Measurements from ENCODE around the gene CDKL4. TPM values are rescaled to one million over a fixed set of nuclear protein-coding genes. Genes with fewer than 3 reads are reported as not detected.
A peak's percentile ranks its signal among the peaks of the same experiment; 100 is the strongest.

Gene CDKL4
- total RNA-seq, 1 experiment from 2014 or later: not detected

DNA sequence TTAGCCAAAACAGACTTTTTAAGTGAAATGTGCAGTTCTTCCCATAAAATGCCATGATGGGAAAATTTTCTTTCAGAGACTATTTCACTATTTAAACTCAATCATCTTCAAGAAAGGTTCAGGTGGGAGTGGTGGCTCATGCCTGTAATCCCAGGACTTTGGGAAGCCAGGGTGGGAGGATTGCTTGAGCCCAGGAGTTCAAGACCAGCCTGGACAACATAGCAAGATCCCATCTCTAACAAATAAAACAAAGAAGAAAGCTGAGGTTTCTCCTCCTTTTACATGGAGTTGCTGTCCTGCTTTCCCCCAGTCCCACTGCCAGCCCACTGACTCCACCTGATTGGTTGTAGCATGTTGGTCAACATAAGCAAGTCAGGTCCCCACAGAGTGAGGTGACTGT lies 97.1 kb downstream of the CDKL4 start:
- BruUV-seq (replicated peaks): no TSS peak
- no peaks in the 10 kb centered on the region for H3F3A ChIP-seq (ENCODE audit: insufficient read depth, low read depth)
- no peak overlapping the region for H3K27ac ChIP-seq
- H4K20me1 ChIP-seq (ENCODE audit: insufficient read depth): no peaks in the 10 kb centered on the region
- ChIA-PET POLR2A (ENCODE audit: unreplicated experiment) (no interaction called here), CTCF (no interaction called here)
- H3K27me3 ChIP-seq (ENCODE audit: insufficient read depth, low read depth): no peaks in the 10 kb centered on the region
- no peak overlapping the region for H3K4me3 ChIP-seq
- H3K79me2 ChIP-seq (ENCODE audit: low read depth): no peaks in the 10 kb centered on the region
- TF ChIP-seq, protein P1, sequence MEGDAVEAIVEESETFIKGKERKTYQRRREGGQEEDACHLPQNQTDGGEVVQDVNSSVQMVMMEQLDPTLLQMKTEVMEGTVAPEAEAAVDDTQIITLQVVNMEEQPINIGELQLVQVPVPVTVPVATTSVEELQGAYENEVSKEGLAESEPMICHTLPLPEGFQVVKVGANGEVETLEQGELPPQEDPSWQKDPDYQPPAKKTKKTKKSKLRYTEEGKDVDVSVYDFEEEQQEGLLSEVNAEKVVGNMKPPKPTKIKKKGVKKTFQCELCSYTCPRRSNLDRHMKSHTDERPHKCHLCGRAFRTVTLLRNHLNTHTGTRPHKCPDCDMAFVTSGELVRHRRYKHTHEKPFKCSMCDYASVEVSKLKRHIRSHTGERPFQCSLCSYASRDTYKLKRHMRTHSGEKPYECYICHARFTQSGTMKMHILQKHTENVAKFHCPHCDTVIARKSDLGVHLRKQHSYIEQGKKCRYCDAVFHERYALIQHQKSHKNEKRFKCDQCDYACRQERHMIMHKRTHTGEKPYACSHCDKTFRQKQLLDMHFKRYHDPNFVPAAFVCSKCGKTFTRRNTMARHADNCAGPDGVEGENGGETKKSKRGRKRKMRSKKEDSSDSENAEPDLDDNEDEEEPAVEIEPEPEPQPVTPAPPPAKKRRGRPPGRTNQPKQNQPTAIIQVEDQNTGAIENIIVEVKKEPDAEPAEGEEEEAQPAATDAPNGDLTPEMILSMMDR (conservative IDR thresholded peaks at IDR 0.05): no peak
- TF ChIP-seq EZH2 (IDR thresholded peaks at IDR 0.05; ENCODE audit: low read depth): no peak
- intact Hi-C loops (cut with micrococcal nuclease; ENCODE audit: unreplicated experiment): no loop called here
- no peak overlapping the region for H3K4me2 ChIP-seq
- peaks cover 9% of the 10 kb centered on the region for H3K4me1 ChIP-seq (replicated peaks; ENCODE audit: insufficient read depth)
- no peaks in the 10 kb centered on the region; the same call in 1 of the 2 replicates for H3K9me2 ChIP-seq (ENCODE audit: insufficient read depth)
- DNase-seq: no peak
- no peaks in the 10 kb centered on the region for H3K9me3 ChIP-seq (ENCODE audit: insufficient read depth, low read depth)
- no peak overlapping the region for H2AFZ ChIP-seq
- no peaks in the 10 kb centered on the region for H3K36me3 ChIP-seq (ENCODE audit: low read depth)

DNA sequence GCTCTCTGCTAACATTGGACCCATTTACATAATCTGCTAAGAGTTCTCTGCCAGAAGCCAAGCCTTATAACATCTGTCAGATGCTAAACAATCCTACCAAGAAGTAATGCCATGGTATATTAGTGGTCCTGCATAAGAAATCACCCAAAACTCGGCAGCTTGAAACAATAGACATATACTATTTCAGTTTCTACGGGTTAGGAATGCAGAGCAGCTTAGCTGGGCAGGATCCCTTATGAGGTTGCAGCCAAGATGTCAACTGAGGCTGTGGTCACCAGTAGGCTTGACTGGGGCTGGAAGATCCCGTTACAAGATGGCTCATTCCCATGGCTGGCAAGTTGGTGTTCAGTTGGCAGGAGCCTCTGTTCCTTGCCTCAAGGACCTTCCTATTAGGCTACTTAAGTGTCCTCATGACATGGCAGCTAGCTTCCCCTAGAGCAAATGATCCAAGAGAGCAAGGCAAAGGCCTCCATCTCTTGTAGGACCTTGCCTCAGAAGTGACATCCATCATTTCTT lies 97.8 kb downstream of the CDKL4 start:
- TF ChIP-seq, protein P1 (conservative IDR thresholded peaks at IDR 0.05): no peak
- no peak for TF ChIP-seq EZH2 (IDR thresholded peaks at IDR 0.05; ENCODE audit: low read depth)
- H4K20me1 ChIP-seq (ENCODE audit: insufficient read depth): no peaks in the 10 kb centered on the region
- CTCF ChIA-PET: no interaction called here
- H3K4me2 ChIP-seq: no peak overlapping the region
- no peak for DNase-seq
- H3F3A ChIP-seq (ENCODE audit: insufficient read depth, low read depth): no peaks in the 10 kb centered on the region
- no peaks in the 10 kb centered on the region for H3K36me3 ChIP-seq (ENCODE audit: low read depth)
- no peak overlapping the region for H3K4me3 ChIP-seq
- H3K27me3 ChIP-seq (ENCODE audit: insufficient read depth, low read depth): no peaks in the 10 kb centered on the region
- peaks cover 16% of the 10 kb centered on the region for H3K4me1 ChIP-seq (replicated peaks; ENCODE audit: insufficient read depth)
- H3K27ac ChIP-seq: no peak overlapping the region
- H3K9me3 ChIP-seq (ENCODE audit: insufficient read depth, low read depth): no peaks in the 10 kb centered on the region
- BruUV-seq (replicated peaks): no TSS peak
- POLR2A ChIA-PET (ENCODE audit: unreplicated experiment): no interaction called here
- H2AFZ ChIP-seq: no peak overlapping the region
- intact Hi-C loops (cut with micrococcal nuclease; ENCODE audit: unreplicated experiment): no loop called here
- H3K79me2 ChIP-seq (ENCODE audit: low read depth): no peaks in the 10 kb centered on the region
- no peaks in the 10 kb centered on the region; the same call in 1 of the 2 replicates for H3K9me2 ChIP-seq (ENCODE audit: insufficient read depth)

DNA sequence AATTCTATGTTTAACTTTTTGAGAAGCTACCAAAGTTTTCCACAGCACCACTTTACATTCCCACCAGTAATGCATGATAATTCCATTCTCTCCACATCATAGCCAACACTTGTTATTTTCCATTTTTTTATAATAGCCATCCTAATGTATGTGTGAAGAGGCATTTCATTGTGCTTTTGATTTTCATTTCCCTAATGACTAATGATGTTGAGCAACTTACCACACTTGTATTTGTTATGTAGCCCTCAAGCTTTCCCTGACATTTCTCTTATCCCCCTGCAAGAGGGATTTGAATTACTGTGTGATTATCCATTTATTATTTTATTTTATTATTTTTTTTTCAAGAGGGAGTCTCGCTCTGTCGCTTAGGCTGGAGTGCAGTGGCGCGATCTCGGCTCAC lies 99.4 kb downstream of the CDKL4 start:
- DNase-seq: peak in 1 of 2 experiments; percentile 46
- Histone ChIP-seq H3K36me3 (ENCODE audit: low read depth) (no peaks in the 10 kb centered on the region), H3F3A (ENCODE audit: insufficient read depth, low read depth) (no peaks in the 10 kb centered on the region), H3K4me3 (no peak overlapping the region), H3K9me3 (ENCODE audit: insufficient read depth, low read depth) (no peaks in the 10 kb centered on the region), H3K79me2 (ENCODE audit: low read depth) (no peaks in the 10 kb centered on the region), H2AFZ (no peak overlapping the region), H3K27me3 (ENCODE audit: insufficient read depth, low read depth) (no peaks in the 10 kb centered on the region), H3K4me1 (replicated peaks; ENCODE audit: insufficient read depth) (peaks cover 32% of the 10 kb centered on the region), H3K4me2 (no peak overlapping the region), H3K27ac (no peak overlapping the region), H3K9me2 (ENCODE audit: insufficient read depth) (no peaks in the 10 kb centered on the region; the same call in 1 of the 2 replicates), H4K20me1 (ENCODE audit: insufficient read depth) (no peaks in the 10 kb centered on the region)
- intact Hi-C loops (cut with micrococcal nuclease; ENCODE audit: unreplicated experiment): loop anchor here (5.0 kb wide), 1 partner anchor 38 kb away; no protein-coding TSS in a partner anchor
- TF ChIP-seq, protein P1 (conservative IDR thresholded peaks at IDR 0.05): no peak
- TF ChIP-seq EZH2 (IDR thresholded peaks at IDR 0.05; ENCODE audit: low read depth): no peak
- ChIA-PET CTCF (no interaction called here), POLR2A (ENCODE audit: unreplicated experiment) (interaction anchor here (0.6 kb wide), 1 partner anchor 161 kb away, joined by 3 read pairs; no protein-coding TSS in a partner anchor)
- BruUV-seq (replicated peaks): no TSS peak
